HG03139 (cell line): ENCODE data around the gene TSKU.
"Not testable (repeated sequence)": the region's sequence is repeated elsewhere in the genome, so short reads cannot be mapped to it uniquely, and the experiment has no call there.

Source experiments
- ATAC-seq: cut with Tn5 transposase; IDR thresholded peaks from one replicate; pipeline ENCODE4 v1.9.1; 2021; ENCODE audit not compliant: unreplicated experiment

Gene TSKU

DNA sequence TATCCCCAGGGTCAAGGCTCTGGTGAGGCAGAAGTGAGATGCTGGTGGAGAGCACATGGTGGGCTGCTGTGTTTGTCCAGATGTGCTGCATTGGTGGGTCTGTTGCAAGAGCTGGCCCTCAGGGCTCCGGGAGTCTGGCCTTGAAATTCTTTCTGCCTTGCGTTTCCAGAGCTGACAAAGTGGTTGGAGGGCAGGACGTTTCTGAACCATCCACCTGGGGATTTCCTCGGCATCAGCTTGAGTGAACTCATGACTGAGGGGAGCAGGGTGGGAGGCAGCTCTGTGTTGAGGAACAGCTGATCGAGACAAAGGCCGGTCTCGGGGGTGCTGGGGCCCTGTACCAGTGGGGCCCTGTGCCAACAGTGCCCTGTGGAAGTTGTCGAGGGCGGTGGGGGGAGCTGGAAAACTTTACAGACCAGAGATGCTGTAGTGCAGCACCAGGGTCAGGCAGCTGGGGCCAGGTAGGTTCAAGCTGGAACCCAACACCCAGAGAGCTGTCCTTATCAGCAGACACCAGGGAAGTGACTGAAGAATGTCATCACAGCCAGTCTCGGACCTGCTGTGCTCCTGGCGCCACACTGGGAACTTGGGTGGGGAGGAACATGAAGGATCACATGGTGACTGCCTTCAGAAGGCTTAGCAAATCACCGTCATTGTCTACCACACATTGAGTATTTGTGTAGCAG, 4.9 kb downstream of the TSKU start:
- no peak for ATAC-seq

- ATAC-seq: no peak
Measured at GRCh38 chr11:76788661-76789442, 5.7 kb downstream of the TSKU start.

GRCh38 chr11:76789443-76789719, 6.2 kb downstream of the TSKU start:
- ATAC-seq: no peak

GRCh38 chr11:76790251-76790650, 7.1 kb downstream of the TSKU start:
- no peak for ATAC-seq

- ATAC-seq: not testable (repeated sequence)
Measured at GRCh38 chr11:76791002-76791770, 8.0 kb downstream of the TSKU start.

DNA sequence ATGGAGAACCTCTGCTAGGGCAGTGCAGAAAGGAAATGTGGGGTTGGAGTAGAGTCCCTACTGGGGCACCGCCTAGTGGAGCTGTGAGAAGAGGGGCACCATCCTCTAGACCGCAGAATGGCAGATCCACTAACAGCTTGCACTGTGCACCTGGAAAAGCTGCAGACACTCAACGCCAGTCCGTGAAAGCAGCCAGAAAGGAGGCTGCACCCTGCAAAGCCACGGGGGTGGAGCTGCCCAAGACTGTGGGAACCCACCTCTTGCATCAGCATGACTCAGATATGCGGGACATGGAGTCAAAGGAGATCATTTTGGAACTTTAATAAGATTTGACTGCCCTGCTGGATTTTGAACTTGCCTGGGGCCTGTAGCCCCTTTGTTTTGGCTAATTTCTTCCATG, 8.7 kb downstream of the TSKU start:
- ATAC-seq: no peak

DNA sequence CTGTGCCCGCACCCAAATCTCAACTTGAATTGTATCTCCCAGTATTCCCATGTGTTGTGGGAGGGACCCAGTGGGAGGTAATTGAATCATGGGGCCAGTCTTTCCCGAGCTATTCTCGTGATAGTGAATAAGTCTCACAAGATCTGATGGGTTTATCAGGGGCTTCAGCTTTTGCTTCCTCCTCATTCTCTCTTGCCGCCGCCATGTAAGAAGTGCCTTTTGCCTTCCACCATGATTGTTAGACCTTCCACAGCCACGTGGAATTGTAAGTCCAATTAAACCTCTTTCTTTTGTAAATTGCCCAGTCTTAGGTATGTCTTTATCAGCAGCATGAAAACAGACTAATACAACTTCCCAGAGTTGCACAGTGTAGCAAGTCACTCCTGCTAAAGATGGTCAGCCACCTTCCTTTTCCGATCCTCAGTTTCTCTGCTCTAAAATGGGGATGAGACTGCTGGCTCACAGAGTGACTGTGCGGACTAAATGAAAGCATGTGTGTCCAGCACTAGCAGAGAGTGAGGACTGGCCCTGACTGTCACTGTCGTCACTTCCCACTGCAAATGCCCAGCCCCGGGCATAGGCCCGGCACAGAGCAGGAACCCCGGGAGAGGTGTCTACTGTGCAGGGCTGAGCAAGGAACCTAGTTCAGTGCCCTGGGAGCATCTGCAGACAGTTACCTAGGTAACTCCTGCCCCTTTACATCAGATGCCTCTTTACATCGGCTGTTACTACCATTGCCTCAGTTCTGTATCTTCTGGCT, 9.5 kb downstream of the TSKU start:
- ATAC-seq: no peak

GRCh38 chr11:76793391-76794291, 10.5 kb downstream of the TSKU start:
- no peak for ATAC-seq

DNA sequence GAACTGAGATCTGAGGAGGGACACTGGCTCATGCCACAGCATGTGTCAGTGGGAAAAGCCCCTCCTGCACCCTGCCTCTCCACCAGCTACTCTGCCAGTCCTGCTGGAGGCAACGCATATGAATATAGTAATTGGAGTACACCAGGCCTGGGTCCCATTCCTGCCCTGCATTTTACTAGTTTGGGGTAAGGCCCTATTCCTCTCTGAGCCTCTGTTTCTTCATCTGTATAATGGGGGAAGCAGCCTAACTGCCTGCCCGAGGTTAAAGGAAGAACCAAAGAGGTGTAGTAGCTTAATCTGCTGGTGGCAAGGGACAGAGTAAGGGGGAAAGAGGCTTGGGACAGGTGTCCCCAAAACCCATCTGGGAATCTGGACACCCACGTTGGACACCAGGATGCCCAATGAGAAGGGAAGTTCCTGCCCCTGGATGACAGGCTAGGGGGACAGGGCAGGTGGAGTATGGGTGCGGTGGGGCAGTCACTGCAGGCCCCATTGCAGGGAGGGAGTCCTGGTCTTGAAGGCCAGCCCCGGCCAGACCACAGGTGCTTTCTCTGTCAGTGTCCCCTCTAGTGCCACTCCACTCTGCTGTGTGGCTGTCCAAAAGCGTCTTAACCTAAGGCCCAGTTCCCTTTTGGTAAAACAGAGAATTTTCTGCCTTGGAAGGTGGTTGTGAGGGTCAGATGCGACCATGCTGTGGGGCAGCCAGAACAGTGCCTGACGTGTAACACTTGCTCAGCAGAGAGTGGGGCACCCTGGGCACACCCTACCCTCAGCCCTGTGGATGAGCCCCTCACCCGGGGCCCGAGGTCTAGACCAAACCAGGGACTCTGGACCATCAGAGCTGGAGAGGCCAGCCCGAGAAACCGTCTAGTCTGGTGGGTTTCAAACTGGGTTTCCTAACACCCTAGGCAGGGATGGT, 11.5 kb downstream of the TSKU start:
- no peak for ATAC-seq

- ATAC-seq: no peak
Measured at GRCh38 chr11:76795290-76795935, 12.3 kb downstream of the TSKU start.

DNA sequence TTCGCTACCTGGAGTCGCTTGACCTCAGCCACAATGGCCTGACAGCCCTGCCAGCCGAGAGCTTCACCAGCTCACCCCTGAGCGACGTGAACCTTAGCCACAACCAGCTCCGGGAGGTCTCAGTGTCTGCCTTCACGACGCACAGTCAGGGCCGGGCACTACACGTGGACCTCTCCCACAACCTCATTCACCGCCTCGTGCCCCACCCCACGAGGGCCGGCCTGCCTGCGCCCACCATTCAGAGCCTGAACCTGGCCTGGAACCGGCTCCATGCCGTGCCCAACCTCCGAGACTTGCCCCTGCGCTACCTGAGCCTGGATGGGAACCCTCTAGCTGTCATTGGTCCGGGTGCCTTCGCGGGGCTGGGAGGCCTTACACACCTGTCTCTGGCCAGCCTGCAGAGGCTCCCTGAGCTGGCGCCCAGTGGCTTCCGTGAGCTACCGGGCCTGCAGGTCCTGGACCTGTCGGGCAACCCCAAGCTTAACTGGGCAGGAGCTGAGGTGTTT, 12.8 kb downstream of the TSKU start:
- no peak for ATAC-seq

DNA sequence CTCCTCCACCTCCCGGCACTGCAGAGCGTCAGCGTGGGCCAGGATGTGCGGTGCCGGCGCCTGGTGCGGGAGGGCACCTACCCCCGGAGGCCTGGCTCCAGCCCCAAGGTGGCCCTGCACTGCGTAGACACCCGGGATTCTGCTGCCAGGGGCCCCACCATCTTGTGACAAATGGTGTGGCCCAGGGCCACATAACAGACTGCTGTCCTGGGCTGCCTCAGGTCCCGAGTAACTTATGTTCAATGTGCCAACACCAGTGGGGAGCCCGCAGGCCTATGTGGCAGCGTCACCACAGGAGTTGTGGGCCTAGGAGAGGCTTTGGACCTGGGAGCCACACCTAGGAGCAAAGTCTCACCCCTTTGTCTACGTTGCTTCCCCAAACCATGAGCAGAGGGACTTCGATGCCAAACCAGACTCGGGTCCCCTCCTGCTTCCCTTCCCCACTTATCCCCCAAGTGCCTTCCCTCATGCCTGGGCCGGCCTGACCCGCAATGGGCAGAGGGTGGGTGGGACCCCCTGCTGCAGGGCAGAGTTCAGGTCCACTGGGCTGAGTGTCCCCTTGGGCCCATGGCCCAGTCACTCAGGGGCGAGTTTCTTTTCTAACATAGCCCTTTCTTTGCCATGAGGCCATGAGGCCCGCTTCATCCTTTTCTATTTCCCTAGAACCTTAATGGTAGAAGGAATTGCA, 13.5 kb downstream of the TSKU start:
- no peak for ATAC-seq

GRCh38 chr11:76797341-76798201, 14.4 kb downstream of the TSKU start:
- ATAC-seq: no peak

GRCh38 chr11:76798202-76798581, 15.0 kb downstream of the TSKU start:
- no peak for ATAC-seq

GRCh38 chr11:76798671-76799065, 15.5 kb downstream of the TSKU start:
- ATAC-seq: no peak

DNA sequence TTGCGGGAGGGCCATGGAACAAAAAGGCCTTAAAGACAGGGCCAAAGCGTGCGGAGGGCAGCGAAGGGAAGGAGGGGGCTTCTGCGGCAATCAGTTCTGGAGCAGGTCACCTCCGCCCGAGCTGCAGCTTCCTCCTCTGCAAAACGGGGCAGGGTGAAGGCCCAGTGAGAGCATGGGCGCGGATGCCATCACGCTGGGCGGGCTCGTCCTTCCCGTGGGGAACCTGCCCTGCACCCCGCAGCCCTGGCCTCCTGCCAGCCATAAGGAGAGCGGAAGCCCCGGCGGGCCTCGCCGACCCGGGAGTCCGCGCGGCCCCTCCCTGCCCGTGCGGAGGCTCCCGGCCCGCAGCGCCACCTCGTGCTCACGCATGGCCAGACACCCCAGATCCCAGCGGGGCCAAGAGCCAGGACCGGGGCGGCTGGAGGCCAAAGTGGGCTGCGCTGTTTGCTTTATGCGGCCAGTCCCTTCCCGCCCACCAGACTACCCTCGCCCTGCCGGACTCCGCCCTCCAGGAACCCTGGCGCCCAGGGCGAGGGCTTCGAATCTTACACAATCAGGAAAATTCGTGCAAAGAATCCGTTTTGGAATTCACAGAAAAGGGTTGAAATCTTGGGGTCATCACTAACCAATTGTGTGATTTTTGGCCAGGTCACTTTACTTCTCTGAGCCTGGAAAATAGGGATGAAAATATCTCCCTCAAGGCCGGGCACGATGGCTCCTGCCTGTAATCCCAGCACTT, 16.1 kb downstream of the TSKU start:
- peak; percentile 77 for ATAC-seq
